NCI-H2196 treated with DMSO at 0.1 percent for 48 hours (cell line): ENCODE measurements around the gene GPANK1.

Source experiments
- DNase-seq: peaks from one replicate; lab custom pipeline; 2025; ENCODE audit not compliant: unreplicated experiment; lab: John Stamatoyannopoulos, UW

Gene GPANK1

DNA sequence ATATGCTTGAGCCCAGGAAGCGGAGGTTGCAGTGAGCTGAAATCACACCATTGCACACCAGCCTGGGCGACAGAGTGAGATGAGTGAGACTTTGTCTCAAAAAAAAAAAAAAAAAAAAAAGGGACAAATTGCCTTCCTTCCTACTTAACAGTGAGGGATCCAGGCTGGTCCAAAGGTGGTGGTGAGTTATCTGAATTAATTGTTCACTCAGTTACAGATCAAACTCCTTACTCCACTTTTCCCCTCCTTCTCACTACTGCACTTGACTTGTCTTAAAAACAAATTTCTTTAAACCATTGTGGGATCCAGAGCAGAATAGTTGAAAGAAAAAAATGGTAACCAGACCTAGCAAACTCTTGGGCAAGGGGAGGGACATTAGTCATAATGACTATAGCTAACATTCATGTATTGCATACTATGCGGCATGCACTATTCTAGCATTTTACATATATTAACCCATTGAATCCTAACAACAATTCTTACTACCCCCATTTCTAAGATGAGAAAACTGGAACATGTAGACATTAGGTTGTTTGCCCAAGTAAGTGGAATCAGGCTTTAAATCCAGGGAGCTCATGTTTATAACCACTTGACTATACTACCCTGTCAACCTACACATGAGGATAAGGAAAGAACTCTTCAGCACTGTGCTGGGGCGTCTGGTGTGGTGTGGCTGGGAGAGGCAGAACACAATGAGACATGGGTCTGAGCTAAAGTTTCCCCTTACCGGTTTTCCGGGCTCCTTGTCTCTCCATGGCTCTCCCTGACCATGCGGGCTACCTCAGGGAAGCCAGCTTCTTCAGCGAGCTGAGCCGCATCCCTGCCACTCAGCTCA, 1.5 kb downstream of the GPANK1 start:
- no peak for DNase-seq

DNA sequence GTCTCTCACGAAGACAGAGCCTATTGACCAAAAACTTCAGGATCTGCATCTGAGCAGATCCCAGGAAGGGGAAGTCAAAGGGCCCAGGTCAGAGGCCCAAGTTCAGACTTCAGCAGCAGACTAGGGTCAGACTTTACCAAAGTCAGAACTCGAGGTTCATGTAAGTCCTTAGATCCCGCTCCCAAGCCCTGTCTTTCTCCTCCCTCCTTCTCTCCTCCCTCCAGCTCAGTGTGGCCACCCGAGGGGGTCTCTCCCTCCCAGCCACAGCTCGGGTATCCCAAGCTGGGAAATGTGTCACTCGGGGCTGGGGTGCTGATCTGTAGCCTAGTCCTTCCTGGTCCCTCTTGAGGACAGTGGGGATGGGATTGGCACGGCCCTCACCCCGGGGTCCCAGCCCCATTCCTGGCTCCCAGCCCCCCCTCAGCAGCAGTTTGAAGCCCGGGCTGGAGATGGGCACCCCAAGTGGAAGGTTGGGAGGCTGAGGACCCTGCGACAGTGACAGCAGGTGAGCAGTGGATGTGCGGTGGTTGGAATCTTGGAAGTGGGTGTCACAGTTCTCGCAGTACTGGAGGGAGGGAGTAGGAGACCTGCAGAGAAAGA, 2.6 kb downstream of the GPANK1 start:
- DNase-seq, result no peak

DNA sequence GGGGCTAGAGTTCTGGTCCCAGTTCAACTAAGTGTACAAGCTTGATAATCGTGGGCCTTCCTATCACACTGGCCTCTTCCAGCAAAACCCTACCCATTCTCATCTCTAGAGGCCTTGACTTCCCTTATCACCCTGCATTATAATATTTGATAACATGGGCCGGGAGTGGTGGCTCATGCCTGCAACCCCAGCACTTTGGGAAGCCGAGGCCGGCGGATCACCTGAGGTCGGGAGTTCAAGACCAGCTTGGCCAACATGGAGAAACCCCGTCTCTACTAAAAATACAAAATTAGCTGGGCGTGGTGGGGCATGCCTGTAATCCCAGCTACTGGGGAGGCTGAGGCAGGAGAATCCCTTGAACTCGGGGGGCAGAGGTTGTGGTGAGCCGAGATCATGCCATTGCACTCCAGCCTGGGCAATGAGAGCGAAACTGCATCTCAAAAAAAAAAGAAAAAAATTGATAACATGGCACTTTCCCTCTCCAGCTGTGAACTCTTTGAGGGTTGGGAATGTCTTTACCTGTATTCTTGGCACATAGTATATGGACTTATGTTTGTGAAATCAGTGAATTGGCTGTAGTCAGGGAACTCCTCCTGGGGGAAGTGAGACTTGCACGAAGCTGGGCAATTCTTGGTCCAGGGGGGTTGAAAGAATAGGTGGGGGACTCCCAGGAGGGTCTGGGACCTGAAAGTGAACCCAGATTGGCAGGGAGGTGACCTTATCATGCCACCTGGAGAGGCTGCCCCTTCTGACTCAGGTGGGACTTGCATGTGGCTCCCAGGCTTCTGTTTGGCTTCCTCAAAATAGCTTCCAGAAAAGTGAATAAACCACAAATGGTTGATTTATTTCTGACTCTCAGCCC, 3.3 kb downstream of the GPANK1 start:
- DNase-seq, result no peak

DNA sequence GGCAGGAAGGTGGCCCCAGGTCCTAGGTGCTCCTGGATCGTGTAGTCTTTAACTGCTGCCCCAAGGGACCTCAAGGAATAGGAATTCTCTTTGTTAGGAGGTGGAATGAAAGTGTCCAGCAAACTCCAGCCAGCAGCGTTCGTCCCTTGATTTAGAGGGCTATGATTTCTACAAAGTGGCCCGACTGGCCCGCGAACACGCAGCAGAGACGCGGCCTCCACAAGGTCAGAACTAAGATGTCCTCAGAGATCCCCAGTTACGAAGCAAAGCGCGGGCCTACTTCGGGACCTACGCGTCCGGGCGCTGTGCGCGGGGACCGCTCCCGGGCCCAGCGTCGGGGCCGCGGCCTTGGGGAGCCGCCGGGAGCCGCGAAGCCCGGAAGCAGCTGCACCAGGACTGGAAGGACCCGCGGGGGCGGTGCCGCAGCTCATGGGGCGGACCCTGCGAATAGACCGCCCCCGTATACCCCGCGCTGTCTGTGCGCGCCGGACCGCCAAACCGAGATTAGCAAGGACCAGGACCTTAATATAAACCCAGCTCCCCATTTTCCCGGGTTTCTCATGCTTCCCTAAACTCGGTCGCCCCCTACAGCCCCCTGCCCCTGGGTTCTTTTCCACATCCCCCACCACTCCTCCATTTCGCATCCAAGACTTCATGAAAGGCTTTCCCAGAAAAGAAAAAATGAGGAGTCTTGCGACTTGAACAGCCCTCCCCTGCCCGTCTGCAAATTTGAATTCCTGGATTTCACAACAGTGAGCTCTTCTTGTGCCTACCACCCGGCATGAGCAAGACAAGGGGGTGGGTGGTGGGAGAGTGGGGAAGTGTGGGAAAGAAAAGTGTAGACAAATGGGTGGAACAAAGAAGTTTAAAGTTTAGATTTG, 4.2 kb downstream of the GPANK1 start, which contains the start of gene C6orf47:
Gene C6orf47 (minus strand): TSS at position 398 of the 881 bp plus-strand sequence. CDS start 831 bp downstream, outside the sequence.
- peak; percentile 51 for DNase-seq

DNA sequence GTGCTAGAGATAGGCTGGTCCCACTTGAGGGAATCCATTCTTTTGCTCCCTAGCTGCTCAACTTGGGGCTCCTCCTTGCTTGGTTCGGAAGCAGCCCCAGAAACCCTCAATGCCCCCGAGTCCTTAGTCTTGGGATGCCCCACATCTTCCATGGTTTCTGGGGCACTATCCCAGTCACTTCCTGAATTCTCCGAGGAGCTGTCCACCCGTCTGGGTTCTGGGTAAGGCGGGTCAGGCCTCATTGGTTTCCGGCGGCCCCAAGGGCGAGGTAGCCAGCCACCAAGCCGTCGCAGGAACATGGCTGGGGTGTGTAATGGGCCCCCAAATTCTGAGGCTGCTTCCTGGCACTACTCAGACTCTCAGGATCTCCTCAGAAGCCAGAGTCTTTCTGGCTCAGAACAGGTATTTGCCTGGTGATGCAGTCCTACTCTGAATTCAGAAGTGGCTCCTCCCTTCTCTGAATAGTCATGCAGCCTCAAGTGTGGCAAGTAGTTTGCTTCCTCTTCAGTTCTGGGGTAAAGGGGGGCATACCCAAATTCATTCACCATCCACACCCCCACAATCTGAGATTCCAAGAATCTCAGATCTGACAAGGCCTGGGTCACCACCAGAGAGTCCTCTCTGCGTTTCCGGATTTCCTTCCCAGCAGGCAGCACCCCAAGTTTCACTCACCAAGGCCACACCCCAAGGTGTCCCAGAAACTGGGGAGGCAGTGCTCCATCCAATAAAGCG, 5.0 kb downstream of the GPANK1 start:
- no peak for DNase-seq

DNA sequence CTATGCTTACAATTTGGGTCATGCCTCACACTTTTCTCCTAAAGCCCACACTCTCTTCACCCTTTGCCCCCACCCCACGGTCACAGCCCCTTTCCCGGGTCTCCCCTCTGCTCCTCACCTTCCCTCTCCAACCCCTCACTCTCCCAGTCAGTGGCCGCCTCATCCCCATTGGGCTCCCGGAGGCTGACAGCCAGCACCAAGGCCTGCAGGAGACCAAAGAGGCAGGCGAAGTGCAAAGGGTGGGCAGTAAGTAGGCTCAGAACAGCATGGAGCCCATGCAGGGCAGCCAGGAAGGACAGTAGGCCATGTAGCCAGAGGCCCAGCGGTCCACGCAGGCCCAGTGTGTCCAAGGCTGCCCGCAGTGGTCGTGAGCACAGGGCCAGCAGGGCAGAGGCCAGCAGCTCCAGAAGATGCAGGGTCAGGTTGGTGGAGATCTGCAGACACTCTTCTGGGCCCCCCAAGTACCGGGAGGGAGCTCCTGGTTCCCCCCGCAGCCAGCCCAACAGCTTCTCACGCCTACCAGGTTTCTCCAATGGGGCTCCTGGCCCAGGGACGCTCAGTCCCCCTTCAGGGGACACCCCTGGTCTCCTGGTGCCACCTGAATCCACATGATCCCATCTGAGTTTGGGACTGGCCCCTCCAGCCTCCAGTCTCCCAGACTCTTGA, 5.7 kb downstream of the GPANK1 start:
- DNase-seq, result no peak

DNA sequence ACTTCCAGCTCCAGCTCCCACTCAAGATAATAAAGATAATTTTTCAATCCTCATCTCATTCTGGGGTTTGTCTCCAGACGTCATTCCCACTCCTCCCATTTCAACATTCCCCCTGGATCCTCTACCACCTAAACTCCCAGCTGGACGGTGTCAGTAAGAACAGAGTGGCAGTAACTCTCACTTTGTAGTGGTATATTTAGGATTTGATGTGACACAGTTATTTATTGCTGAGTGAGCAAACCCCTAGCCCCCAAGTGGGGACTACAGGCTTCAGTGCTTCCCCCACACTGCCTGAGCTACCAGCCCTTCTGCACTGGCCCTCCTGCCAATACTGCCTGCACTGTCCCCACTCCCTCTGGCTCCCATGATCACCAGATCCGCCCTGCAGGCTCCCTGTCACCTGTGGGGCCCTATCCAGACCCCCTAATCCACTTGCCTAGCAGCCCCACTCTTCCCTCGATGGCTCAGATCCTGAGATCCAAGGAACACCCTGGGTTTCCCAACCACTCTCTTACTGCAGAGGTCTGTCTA, 6.6 kb downstream of the GPANK1 start:
- DNase-seq, result no peak

DNA sequence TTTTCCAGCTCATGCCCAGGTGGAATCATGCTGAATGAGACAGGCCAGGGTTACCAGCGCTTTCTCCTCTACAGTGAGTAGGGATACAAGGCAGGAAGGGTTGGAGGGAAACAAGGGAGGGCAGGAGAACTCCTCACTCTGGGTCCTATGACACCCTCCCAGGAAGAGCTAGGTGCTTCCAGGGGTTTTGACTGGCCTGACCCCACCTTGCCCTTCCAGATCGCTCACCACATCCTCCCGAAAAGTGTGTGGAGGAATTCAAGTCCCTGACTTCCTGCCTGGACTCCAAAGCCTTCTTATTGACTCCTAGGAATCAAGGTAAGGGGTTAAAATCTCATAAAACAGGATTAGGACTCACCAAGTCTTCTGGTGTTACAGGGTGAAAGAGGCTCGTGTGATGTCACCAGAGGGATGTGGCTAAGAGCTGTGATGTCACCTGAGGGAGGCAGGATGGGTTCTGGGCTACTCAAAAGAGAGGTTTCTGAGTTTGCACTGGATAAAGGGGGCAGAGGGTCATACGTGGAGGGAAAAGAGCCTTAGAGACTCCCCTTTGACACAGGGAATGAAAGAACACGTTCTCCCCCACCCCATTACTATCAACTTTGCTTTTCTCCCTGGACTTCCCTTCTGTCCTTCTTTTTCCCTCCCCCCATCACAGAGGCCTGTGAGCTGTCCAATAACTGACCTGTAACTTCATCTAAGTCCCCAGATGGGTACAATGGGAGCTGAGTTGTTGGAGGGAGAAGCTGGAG, 7.2 kb downstream of the GPANK1 start:
- no peak for DNase-seq

DNA sequence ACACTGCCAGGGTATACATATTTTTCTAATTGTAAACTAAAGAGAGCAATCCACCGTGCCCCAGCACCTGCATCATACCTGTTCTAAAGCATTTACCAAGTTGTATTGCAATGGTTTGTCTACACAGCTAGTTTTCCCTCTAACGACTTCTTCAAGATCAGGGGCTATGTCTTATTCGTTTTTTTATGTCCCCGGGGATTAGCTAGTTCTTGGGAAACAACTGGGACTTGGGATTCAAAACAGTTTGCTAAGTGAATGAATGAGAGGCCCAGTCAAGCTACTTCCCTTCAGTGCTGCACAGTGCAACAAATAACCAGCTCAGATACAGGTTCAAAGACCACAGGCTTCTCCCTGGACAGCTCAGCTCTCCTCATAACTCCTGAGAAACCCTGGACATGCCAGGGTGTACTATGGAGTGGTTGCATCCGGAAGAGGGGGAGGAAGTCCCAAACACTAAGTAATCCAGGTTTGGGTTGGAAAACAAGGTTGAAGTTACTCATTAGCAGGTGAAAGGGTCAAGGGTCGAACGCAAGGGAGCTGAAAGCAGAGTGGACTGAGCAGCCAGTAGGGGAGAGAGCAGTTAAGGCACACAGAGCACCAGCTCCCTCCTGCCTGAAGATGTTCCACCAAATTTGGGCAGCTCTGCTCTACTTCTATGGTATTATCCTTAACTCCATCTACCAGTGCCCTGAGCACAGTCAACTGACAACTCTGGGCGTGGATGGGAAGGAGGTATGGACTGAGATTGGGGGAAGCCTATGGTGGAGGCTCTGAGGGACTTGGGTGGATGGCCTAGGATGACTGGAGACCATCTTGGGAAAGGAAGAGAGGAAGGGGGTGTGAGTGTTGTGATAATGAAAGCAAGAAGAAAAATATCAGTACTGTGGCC, 9.2 kb downstream of the GPANK1 start, which contains the start of gene APOM:
Gene APOM (plus strand): TSS at position 546 of the 889 bp plus-strand sequence. CDS start 73 bp downstream, at position 619.
- DNase-seq, result no peak

DNA sequence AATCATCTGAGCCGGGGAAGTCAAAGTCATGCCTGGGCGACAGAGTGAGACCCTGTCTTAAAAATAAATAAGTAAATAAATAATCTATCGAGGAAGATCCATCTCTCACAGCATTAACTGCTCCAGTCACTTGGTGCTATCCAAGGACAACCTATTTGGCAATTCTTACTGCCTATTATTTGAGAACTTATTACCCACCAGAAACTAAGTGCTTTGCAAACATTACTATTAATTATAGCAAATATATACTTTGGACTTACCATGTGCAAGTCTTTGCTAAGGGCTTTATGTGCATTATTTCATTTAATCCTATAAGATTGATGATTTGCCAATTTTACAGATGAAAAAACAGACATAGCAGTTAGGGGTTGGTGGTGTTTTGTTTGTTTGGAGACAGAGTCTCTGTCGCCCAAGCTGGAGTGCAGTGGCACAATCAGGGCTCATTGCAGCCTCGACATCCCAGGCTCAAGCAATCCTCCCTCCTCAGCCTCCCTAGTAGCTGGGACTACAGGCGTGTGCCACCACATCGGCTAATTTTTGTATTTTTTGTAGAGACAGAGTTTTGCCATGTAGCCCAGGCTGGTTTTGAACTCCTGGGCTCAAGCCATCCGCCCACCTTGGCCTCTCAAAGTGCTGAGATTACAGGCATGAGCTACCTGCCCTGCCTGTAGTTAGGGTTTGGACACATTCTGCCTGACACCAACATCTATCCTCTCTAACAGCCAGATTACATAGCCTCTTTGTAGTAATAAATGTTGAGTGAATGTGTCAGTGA, 10.0 kb downstream of the GPANK1 start:
- no peak for DNase-seq

DNA sequence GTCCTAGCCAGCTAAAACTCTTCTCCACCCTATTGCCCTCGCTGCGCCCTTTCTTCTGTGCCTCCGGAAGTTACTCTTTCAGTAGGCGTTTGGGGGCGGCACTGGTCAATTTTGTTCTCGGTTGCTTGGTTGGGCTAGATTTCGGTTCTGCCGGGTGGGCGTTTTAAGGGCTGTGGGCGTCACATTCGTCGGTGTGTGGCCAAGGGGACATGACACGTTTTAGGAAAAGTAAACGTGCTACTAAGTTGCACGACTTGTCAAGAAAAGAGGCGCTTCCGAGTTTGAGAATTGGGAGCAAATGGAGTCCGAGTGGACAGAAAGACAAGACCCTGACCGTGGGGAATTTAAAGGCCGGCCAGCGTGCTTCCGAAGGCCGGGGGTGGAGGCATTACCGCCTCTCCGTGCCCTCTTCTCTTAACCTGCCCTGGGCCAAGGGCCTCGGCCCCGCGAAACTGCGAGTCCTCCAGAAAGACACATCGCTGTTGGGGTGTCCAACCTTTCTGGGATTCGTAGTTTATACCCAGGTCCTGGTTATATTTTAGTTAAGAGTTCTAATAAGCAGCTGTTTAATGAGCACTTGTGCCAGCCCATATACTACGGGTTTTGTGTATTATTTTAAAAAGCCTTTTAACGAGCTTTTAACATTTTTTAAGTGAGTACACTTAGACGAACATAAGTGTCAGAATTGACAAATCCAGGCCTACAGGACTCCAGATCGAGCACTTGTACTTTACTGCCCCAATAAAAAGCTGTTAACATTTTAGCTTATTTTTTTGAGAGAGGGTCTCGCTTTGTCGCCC, 11.7 kb downstream of the GPANK1 start:
- peak; percentile 95 for DNase-seq

DNA sequence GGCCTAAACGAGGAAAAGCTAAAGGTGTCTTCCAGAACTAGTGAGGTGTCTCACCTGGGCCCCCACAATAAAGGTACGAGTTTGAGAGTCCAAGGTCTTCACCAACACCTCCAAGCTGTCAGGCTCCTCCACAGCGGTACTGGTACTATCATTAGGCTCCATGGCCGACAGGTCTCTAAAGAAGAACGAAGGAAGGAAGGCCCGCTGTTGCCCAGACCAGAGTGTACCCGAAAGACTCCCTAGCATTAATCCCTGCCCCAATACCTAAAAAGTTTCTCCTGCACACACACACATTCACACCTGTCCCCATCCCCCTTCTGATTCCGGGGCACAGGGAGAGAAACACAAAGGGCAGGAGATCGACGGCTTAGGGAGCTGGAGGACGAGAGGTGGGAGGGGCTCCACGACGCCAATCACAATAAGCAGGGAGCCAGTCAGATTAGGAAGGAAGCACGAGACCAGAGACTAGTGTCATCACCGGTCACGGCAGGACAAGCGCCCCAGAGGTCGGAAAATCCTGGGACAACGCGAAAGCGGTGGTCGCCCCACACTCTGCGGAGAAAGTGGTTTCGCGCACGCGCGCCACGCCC, 13.1 kb downstream of the GPANK1 start:
- DNase-seq, result peak; percentile 60

DNA sequence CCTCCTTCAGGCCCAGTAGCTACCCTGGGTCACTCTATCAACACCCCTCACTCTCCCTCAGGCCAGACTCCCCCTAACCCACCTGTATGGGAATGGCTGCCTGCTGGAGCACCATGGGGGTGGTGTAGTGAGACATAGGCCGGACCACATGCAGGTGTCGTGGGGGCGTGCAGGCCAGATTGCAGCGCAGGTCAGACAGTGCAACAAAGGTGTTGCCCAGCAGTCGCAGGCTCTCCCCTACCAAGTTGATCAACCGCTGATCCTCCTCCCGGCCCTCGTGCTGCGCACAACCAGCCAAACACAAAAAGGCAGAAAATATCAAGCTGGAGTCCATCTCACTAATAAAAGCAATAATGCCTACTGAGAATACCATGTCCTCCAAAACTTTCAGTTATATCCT, 19.5 kb downstream of the GPANK1 start:
- no peak for DNase-seq

DNA sequence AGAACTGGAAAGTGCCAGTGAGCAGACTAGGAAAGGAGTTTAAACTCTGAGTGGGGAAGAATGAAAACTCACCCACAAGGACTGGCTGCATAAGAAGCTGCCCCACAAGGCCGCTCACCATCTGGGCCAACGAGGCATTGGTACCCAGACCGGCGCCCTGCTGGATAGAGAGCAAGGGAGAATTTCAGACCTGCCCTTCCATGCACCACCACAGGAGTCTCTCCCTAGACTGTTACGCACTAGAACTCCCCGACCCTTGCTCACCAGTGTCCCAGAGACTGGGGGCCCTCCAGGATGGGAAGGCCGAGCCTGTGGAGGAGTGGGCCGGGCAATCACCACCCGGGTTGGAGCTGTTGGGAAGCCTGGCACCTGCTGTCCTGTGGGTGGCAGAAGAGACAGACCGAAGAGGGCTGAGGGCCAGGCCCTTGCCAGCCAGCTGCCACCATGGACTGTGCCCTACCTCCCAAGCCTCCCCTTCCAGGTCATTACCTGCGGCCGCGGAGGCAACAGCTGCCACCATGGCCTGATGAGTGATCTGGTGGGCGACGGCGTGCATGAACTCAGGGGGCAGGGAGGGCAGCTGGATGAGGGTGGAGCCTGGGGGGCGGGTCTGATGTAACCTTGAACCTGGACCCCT, 20.9 kb downstream of the GPANK1 start:
- DNase-seq, result no peak
